ENCODE results near the gene IREB2. TPM values are rescaled to one million over a fixed set of nuclear protein-coding genes. Genes with fewer than 3 reads are reported as not detected.

The IREB2 gene
- total and polyA plus RNA-seq, 12 donors, result 11.8 to 148 (median 86.7) TPM

DNA sequence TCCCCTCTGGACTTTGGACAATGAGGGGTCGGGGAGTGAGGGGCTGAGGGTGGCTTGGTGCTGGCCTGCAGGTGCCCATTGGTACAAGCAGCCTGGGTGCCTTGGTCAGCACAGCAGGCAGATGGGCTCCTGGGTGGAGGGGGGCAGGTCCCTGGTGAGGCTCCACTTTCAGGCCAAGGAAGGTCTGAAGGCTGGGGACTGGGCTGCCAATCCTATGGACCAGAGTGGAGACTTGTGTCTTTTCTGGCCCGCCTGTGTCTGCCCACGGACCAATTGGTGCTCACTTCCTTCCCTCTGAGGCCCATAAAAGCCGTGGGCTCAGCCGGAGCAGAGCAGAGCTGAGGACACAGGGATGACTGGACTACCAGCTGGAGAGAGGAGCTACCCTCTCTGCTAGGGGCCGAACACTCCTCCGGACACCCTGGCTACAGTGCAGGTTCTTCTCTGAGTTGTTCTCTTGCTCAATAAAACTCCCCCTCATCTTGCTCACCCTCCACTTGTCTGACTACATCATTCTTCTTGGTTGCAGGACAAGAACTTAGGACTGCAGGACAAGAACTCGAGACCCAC, 31.9 kb upstream of the IREB2 start:
- Histone ChIP-seq H3K9me3 (replicated peaks in 1 of 3) (no peaks in the 10 kb centered on the region), H3K27ac (no peak overlapping the region), H3K4me1 (replicated peaks in 1 of 2) (no peaks in the 10 kb centered on the region), H3K27me3 (peaks cover 4% of the 10 kb centered on the region), H3K36me3 (replicated peaks in 1 of 2) (no peaks in the 10 kb centered on the region), H3K4me3 (no peak overlapping the region)
- no peak for TF ChIP-seq POLR2A (IDR thresholded peaks at IDR 0.05)
- TF ChIP-seq, protein P1, sequence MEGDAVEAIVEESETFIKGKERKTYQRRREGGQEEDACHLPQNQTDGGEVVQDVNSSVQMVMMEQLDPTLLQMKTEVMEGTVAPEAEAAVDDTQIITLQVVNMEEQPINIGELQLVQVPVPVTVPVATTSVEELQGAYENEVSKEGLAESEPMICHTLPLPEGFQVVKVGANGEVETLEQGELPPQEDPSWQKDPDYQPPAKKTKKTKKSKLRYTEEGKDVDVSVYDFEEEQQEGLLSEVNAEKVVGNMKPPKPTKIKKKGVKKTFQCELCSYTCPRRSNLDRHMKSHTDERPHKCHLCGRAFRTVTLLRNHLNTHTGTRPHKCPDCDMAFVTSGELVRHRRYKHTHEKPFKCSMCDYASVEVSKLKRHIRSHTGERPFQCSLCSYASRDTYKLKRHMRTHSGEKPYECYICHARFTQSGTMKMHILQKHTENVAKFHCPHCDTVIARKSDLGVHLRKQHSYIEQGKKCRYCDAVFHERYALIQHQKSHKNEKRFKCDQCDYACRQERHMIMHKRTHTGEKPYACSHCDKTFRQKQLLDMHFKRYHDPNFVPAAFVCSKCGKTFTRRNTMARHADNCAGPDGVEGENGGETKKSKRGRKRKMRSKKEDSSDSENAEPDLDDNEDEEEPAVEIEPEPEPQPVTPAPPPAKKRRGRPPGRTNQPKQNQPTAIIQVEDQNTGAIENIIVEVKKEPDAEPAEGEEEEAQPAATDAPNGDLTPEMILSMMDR (IDR thresholded peaks at IDR 0.05), result no peak
- no peak for DNase-seq
- 71 to 86% (median 80%) methylated on average over 6 to 8 of the region's 8 CpGs for WGBS, 4 donors
- intact Hi-C loops (cut with DNase I), result no loop called here

- Histone ChIP-seq H3K4me3 (no peak overlapping the region), H3K4me1 (replicated peaks in 1 of 2) (no peaks in the 10 kb centered on the region), H3K36me3 (replicated peaks in 1 of 2) (no peaks in the 10 kb centered on the region), H3K27me3 (peaks cover 2% of the 10 kb centered on the region), H3K9me3 (replicated peaks in 1 of 3) (no peaks in the 10 kb centered on the region), H3K27ac (no peak overlapping the region)
- intact Hi-C loops (cut with DNase I), result no loop called here
- no peak for DNase-seq
- TF ChIP-seq, protein P1 (IDR thresholded peaks at IDR 0.05), result no peak
- TF ChIP-seq POLR2A (IDR thresholded peaks at IDR 0.05), result no peak
- WGBS, 4 donors, result 54 to 74% (median 70%) methylated on average over 6 of the region's 6 CpGs
Measured at GRCh38 chr15:78407608-78408354, 30.2 kb upstream of the IREB2 start.

DNA sequence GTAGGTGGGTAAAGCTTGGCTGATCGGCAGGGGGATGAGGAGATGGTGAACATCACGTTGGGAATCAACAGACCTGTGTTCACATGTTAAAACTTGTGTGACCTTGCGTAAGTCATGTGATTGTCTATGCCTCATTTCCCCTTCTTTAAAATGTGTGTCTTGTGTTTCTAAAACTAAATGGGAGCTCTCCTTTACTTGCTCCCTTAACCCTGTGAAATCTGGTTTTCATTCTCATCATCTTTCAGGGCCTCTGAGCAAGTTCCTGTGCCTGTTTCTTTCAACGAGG, 29.7 kb upstream of the IREB2 start:
- no peaks in the 10 kb centered on the region for H3K36me3 ChIP-seq (replicated peaks in 1 of 2)
- H3K27ac ChIP-seq, result no peak overlapping the region
- no peaks in the 10 kb centered on the region for H3K4me1 ChIP-seq (replicated peaks in 1 of 2)
- WGBS, 4 donors, result 57 to 80% (median 70%) methylated on average over 4 of the region's 4 CpGs
- intact Hi-C loops (cut with DNase I), result no loop called here
- DNase-seq, result no peak
- no peak overlapping the region for H3K4me3 ChIP-seq
- no peaks in the 10 kb centered on the region for H3K9me3 ChIP-seq (replicated peaks in 1 of 3)
- no peak for TF ChIP-seq POLR2A (IDR thresholded peaks at IDR 0.05)
- TF ChIP-seq, protein P1 (IDR thresholded peaks at IDR 0.05), result no peak
- H3K27me3 ChIP-seq, result peaks cover 7% of the 10 kb centered on the region

DNA sequence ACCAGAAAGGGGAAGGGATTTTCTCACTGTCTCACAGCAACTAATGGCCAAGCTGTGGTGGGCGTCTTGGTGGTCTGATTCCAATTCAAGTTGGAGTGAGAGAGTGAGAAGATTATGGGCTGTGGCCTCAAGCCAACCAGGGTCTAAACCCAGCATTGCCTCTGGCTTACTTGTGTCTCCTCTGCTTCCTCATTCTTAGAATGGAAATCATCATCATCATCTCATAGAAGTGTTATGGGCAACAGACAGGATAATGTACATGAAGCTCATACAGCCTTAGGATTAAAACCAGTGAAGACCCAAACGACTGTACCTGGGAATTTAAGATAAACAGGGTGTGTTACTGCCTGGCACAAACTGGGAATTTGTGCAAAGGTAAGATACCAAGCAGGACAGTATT, 29.1 kb upstream of the IREB2 start:
- 42 to 60% (median 49%) methylated on average over 2 of the region's 2 CpGs for WGBS, 4 donors
- Histone ChIP-seq H3K27me3 (peaks cover 10% of the 10 kb centered on the region), H3K4me1 (replicated peaks in 1 of 2) (no peaks in the 10 kb centered on the region), H3K4me3 (no peak overlapping the region), H3K27ac (no peak overlapping the region), H3K9me3 (replicated peaks in 1 of 3) (no peaks in the 10 kb centered on the region), H3K36me3 (replicated peaks in 1 of 2) (no peaks in the 10 kb centered on the region)
- no peak for TF ChIP-seq POLR2A (IDR thresholded peaks at IDR 0.05)
- TF ChIP-seq, protein P1 (IDR thresholded peaks at IDR 0.05), result no peak
- intact Hi-C loops (cut with DNase I), result no loop called here
- no peak for DNase-seq

Data from adrenal gland (tissue), 12 donors.